ENCODE measurements around the gene CAMTA1.
"Not testable (repeated sequence)": the region's sequence is repeated elsewhere in the genome, so short reads cannot be mapped to it uniquely, and the experiment has no call there.

CAMTA1 gene

GRCh38 chr1:6913086-6913485 is 127.8 kb downstream of the CAMTA1 start:
- no peak for DNase-seq (ENCODE audit: low read depth)

DNA sequence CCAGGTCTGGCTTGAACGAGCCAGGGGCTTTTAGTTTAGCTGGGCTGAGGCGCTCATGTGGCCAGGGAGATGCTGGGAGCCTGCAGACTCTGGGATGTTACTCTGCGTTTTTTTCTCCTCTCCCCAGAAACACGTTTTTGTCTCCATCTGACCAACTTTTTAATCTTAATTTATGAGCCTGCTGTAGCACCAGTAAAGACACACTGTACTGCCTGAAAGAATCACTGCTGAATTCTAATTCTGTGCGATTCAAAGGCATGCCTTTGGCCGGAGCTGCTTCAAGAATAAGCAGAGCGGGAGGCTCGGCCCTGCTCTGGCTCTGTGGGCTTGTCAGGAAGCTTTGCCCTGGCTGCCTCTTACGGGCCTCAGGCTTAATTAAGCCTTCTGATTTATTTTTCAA is 129.5 kb downstream of the CAMTA1 start:
- H3K4me3 ChIP-seq (ENCODE audit: low read depth, low read length): no peak overlapping the region
- TF ChIP-seq CTCF (IDR thresholded peaks at IDR 0.05; ENCODE audit: insufficient read depth, low read depth, low read length, missing control alignments): no peak
- no peak for DNase-seq (ENCODE audit: low read depth)

More at GRCh38 chr1:6913086-6913485, 127.8 kb downstream of the CAMTA1 start:
- no peak overlapping the region for H3K4me3 ChIP-seq (ENCODE audit: low read depth, low read length)
- TF ChIP-seq CTCF (IDR thresholded peaks at IDR 0.05; ENCODE audit: insufficient read depth, low read depth, low read length, missing control alignments): no peak

GRCh38 chr1:6915999-6916565 is 130.8 kb downstream of the CAMTA1 start:
- DNase-seq (ENCODE audit: low read depth): no peak
- no peak for TF ChIP-seq CTCF (IDR thresholded peaks at IDR 0.05; ENCODE audit: insufficient read depth, low read depth, low read length, missing control alignments)
- H3K4me3 ChIP-seq (ENCODE audit: low read depth, low read length): no peak overlapping the region

DNA sequence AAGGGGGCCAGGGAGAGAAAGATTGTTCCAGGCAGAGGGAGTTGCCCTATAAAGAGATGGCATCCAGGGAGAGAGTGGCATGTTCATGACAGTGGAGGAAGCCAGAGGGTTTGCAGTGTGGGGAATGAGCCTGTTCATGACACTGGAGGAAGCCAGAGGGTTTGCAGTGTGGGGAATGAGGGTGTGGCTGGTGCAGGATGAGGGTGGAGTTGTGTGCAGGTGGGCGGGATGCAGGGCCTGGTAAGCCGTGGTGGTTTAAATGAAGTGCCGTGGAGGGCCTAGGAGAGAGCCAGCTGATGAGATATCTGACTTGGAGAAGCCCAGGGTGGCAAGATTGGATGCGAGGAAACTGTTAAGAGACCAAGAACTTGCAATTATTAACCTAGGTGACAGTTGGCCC is 131.8 kb downstream of the CAMTA1 start:
- no peak overlapping the region for H3K4me3 ChIP-seq (ENCODE audit: low read depth, low read length)
- TF ChIP-seq CTCF (IDR thresholded peaks at IDR 0.05; ENCODE audit: insufficient read depth, low read depth, low read length, missing control alignments): no peak
- DNase-seq (ENCODE audit: low read depth): no peak

DNA sequence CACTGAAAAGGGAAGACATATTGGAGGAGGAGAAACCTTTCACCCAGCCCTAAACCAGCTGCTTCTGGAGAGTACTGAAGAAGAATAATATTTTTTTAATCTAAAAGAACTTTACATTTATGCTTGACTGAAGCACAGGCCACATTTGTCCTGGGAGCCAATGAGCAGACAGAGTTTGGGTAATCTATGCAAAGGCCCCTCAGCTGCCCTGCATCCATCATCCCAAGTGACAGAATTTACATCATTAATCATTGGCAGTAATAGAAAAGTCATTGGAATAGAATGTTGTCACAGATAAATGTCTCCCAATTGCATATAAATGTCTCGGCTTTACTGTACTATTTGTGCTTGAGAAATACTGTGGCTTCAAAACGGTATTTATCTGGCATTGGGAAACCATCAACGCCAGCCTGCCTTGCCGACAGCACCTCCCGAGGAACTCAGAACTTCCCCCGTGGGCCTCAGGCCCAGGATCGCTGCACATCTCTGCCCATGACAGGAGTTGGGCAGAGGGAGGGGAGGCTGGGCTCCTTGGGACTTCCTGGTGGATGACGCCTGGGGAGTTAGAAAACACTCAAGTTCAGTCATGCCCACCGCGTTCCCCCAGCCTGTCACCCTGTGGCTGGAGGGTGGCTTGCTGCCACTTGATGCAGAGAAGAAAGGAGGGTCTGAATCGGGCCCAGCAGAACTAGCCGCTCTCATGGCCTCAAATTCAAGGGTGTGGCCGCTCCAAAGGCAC is 133.1 kb downstream of the CAMTA1 start:
- DNase-seq (ENCODE audit: low read depth): no peak
- H3K4me3 ChIP-seq (ENCODE audit: low read depth, low read length): no peak overlapping the region
- TF ChIP-seq CTCF (IDR thresholded peaks at IDR 0.05; ENCODE audit: insufficient read depth, low read depth, low read length, missing control alignments): no peak

DNA sequence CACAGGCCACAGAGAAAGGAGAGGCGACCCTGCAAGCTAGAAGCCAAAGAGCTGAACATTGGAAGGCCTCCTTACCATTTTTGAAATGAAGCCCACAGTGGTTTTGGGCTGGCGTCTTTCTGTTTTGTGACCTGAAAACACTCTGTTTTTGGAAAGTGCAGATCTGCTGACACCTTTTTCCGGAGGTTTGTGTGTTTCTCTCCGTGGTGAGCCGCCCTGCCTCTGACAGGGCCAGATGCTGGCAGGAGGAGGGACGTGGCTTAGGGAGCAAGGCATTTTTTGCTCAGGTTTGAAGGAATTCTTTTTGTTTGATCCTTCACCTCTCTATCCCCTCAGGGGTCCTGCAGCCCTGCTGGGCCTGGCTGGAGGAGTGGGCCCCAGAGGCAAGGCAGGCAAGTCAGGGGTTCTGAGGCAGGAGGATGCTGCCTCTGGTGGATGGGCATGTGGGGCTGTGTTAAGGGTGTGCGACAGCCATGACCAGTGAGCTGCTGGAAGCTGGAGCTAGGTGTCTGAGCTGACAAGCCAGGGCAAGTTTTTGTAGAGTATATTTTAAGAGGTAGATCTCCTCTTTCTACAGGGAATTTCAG is 133.8 kb downstream of the CAMTA1 start:
- H3K4me3 ChIP-seq (ENCODE audit: low read depth, low read length): no peak overlapping the region
- TF ChIP-seq CTCF (IDR thresholded peaks at IDR 0.05; ENCODE audit: insufficient read depth, low read depth, low read length, missing control alignments): no peak
- no peak for DNase-seq (ENCODE audit: low read depth)

- DNase-seq (ENCODE audit: low read depth); H3K4me3 ChIP-seq (ENCODE audit: low read depth, low read length): not testable (repeated sequence)
These were observed 136.3 kb downstream of the CAMTA1 start for GRCh38 chr1:6921506-6921905.

All from GM12865 (cell line).